GM12872 (cell line): ENCODE measurements around the gene DACT2.

Experiments used
- TF ChIP-seq, protein P1 (sequence below): IDR thresholded peaks from 3 replicates; pipeline ENCODE4 v1.5.1; 2011; ENCODE audit warnings: low read depth, mild to moderate bottlenecking, low read length, moderate library complexity; ENCODE audit not compliant: insufficient read depth

Gene DACT2

GRCh38 chr6:168340819-168341218, 21.2 kb upstream of the DACT2 start:
- TF ChIP-seq, protein P1, sequence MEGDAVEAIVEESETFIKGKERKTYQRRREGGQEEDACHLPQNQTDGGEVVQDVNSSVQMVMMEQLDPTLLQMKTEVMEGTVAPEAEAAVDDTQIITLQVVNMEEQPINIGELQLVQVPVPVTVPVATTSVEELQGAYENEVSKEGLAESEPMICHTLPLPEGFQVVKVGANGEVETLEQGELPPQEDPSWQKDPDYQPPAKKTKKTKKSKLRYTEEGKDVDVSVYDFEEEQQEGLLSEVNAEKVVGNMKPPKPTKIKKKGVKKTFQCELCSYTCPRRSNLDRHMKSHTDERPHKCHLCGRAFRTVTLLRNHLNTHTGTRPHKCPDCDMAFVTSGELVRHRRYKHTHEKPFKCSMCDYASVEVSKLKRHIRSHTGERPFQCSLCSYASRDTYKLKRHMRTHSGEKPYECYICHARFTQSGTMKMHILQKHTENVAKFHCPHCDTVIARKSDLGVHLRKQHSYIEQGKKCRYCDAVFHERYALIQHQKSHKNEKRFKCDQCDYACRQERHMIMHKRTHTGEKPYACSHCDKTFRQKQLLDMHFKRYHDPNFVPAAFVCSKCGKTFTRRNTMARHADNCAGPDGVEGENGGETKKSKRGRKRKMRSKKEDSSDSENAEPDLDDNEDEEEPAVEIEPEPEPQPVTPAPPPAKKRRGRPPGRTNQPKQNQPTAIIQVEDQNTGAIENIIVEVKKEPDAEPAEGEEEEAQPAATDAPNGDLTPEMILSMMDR = no peak

GRCh38 chr6:168338777-168339176, 19.2 kb upstream of the DACT2 start:
- TF ChIP-seq, protein P1 = no peak

DNA sequence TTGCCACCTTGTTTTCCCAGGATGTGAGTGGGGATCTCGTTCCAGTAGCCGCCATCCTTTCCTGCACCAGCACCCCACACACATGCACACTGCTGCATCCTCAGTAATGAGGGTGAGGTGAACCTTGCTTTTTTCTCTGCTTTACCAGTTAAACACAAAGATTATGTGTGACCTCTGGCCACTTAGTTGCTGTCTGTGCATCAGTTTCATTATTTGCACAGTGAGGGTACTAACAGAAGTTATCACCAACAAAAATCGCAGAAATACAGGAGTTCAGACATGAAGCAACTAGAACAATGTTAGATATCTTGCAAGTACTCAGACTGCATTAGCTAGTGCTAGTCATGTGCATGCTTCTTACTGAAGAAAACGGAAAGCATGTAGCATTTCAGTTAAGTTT, 17.4 kb upstream of the DACT2 start:
- TF ChIP-seq, protein P1 = no peak

DNA sequence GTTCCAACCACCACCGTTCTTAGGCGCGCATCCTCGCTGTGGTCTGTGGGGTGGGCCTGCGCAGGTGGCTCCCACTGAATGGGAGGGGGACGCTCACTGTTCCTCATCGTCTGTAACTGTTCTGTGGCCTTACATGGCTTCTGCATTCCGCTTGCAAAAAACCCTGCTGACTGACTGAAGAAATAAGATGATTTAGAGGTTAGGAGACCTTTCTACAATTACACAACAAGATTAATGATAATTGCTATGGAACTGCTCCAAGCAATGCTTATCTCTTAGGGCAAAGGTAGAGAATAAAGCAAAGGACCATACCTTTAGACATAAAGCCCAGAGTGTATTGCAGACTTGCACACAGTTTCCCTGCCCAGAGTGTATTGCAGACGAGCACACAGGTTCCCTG, 14.4 kb upstream of the DACT2 start:
- TF ChIP-seq, protein P1 = no peak

DNA sequence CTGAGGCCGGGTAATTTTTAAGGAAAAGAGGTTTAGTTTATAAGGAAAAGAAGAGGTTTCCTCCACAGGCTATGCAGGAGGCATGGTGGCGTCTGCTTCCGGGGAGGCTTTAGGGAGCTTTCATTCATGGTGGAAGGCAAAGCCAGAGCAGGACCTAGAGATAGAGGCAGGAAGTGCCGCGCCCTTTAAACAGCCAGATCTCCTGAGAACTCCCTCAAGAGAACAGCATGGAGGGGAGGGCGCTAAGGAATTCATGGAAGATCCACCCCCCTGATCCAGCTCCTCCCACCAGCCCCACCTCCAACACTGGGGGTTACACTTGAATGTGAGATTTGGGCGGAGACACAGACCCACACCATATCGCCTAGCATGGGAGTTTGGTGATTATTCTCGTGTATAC, 13.9 kb upstream of the DACT2 start:
- TF ChIP-seq, protein P1 = no peak

- TF ChIP-seq, protein P1 = no peak
These were observed 13.5 kb upstream of the DACT2 start for GRCh38 chr6:168333039-168333438.

DNA sequence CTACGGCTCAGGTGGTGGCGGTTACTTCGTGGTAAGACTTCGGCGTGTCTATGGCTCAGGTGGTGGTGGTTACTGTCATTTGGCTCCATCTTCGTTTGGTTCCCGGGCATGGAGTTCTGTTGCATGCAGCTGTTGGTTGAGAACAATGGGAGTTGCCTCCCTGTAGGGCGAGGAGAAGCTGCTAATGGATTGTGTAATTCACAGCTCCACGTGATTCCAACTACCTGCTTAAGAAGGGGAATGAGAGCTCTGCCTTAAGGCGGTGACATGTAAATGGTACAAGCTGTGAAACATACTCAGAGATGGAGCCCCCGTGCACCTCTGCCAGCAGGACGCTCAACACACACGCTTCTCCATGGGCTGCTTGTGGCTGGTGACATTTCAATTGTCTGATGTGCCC, 12.4 kb upstream of the DACT2 start:
- TF ChIP-seq, protein P1 = no peak

GRCh38 chr6:168331058-168331457, 11.5 kb upstream of the DACT2 start:
- TF ChIP-seq, protein P1 = no peak
